SK-N-DZ (cell line): ENCODE results near the gene TANC1.
"Not testable (repeated sequence)": the region's sequence is repeated elsewhere in the genome, so short reads cannot be mapped to it uniquely, and the experiment has no call there.

ENCODE experiments used
- DNase-seq: peaks from one replicate; pipeline ENCODE4 v3.0.0-alpha.2; 2015; ENCODE audit warnings: low spot score

The TANC1 gene

DNA sequence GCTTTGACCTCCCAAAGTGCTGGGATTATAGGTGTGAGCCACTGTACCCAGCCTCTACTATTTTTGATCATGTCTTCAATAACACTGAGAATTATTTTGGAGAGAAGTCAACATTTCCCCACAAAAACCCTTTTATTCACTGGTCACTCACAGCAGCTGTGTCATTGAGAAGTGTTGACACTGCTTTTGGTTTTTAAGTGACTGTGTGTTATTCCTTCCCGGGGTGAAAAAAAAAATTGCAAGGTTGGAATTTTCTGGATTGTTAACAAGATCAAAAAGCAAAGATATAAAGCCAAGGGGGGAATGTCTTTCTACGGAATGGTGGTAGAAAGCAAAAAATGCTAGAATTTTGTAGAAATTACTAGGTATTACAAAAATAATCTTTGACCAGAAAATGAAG lies 61.5 kb downstream of the TANC1 start:
- DNase-seq: no peak

DNA sequence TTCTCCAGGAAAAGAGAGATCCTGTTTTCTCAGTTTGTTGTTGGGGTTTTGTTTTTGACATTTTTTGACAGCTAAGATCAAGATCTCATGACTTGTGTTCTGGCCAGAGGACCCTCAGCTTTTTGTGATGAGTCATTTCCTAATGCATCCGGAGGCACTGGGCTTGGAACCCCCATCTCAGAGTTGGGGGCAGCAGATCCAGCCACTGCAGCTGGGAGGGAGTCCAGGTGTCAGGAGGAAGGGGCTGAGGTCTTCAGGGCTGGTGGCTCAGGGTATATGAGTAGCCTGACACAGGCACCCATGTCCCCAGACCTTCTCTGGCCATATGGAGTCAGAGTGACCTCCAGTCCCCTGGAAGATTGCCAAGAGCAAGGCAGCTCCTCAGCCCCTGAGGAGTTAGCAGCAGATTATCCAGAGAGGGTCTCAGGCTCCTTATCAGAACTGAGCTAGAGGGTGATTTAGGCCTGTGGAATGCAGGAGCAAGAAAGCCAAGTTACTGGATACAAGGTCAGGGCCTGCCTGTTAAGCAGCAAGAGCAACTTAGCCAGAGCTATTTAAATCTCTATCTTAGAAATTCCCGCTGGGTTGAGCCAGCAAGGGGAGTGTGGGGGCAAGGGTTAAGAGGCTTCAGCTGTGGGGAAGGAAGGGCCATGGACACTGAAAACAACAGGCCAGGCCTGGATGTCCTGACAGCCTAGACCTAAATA lies 62.4 kb downstream of the TANC1 start:
- DNase-seq: peak; percentile 37

DNA sequence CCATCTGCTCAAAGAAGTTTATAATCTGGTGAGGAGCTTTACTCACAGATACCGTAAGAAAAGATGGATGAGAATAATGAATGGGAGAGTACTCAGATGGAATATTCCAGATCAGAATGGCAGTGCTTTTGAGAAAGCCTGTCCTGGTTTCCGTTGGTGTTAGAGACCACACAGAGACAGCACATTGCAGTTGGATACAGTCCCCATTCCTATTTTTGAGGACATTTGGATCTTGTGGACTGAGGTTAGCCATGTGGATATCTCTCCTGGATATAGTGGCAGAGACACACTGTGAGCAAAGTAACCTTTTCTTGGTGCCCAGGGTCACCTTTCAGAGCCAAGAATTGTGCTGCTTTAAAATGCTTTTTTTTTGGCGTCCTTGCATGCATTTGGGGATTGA lies 63.7 kb downstream of the TANC1 start:
- no peak for DNase-seq

DNA sequence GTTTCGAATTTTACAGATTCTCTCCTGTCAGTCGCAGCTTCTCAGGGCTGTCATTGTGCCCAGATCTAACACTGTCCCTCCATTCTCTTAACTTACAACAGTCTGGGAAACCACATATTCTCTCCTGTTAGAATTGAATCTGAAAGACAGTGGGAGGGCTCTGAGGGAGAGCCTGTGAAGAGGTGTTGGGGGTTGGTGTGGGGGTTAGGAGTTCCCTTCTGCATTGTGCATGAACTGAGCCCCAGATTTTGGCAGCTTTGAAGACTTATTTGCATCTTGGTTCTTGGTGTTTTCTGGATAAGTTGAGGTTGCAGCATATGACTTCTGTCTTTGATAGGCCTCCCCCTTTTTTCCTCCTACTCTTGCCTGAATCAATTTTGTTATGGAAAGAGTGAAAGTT lies 64.1 kb downstream of the TANC1 start:
- no peak for DNase-seq

DNA sequence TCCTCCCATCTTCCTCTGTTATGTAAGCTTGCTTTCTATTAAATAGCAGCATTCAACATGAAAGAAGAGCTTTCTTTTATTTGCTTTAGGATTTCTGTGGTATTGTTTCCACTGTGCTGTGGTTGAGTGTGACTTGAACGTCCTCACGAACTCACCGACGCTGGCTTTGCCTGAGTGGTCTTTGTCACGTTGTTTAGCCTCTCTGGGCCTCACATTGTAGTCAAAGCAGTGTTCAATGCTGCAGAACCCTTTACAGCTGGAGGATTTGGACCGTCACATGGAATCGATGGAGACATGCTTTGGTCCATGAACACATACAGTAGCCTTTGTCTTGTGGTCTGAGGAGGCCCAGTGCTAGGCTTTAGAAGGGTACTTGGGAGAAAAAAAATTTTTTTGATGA lies 66.3 kb downstream of the TANC1 start:
- DNase-seq: no peak

DNA sequence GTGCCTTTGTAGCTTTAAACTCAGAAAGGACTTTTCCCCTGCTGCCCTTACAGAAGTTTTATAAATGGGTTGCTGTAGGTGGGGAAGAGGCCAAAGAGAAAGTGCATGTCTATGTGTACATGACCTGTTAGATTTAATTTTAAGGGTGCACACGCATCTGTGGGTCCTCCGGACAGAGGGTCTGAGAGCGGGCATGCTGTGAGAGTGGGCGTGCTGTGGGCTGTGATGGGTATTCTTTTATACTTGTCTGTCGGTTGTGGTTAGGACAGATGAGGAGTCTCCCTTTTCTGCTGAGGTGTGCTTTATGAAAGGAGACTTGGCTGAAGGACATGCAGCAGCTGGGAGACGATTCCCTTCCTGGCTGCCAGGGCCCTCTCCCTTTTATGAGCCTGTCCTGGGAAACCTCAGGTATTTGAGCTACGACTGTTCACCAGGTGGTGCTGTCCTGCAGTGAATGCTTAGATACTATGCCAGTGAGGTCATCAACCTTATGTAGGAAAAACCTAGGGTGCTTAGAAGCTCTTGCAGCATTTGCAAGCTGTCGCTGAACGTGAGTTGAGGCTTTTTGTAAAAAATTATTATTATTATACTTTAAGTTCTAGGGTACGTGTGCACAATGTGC lies 67.5 kb downstream of the TANC1 start:
- DNase-seq: peak; percentile 37

DNA sequence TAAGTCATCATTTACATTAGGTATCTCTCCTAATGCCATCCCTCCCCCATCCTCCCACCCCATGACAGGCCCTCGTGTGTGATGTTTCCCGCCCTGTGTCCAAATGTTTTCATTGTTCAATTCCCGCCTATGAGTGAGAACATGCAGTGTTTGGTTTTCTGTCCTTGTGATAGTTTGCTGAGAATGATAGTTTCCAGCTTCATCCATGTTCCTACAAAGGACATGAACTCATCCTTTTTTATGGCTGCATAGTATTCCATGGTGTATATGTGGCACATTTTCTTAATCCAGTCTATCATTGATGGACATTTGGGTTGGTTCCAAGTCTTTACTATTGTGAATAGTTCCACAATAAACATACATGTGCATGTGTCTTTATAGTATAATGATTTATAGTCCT lies 68.0 kb downstream of the TANC1 start:
- not testable (repeated sequence) for DNase-seq

DNA sequence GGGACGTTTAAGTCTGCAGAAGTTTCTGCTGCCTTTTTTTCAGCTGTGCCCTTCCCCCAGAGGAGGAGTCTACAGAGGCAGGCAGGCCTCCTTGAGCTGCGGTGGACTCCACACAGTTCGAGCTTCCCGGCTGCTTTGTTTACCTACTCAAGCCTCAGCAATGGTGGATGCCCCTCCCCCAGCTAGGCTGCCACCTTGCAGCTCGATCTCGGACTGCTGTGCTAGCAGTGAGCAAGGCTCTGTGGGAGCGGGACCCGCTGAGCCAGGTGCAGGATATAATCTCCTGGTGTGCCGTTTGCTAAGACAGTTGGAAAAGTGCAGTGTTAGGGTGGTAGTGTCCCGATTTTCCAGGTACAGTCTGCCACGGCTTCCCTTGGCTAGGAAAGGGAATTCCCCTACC lies 72.9 kb downstream of the TANC1 start:
- DNase-seq: not testable (repeated sequence)

DNA sequence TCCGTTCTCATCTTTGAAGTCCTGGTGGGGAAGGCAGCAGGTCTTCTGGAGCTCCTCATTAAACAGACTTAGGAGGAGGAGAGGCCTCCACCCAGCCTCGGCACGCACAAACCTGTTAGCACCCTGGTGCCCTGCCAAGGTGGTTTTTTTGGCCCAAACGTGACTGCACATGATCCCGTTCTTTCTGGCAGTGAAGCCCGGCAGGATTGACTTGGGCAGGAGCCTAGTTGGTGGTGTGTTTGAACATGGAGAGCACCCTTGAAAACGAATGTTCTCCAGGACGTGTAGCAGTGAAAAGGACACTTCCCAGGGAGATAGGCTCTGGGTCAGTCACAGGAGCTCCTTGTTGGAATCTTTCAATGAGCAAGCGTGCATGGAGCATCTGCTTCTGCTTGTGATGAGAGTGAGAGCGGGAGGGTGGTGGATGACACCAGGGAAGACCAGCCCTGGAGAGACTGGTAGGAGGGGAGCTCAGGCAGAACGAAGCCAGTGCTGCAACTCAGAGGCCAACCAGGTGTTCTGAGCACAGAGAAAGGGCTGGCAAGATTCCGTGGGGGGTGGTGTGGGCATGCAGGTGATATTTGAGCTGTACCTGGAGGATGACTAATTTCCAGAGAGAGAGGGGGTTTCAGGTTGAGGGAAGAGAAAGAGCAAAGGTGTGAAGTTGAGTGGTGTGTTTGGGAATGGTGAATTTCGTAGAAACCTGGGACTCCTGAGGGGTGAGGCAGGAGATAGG lies 73.8 kb downstream of the TANC1 start:
- DNase-seq: no peak

DNA sequence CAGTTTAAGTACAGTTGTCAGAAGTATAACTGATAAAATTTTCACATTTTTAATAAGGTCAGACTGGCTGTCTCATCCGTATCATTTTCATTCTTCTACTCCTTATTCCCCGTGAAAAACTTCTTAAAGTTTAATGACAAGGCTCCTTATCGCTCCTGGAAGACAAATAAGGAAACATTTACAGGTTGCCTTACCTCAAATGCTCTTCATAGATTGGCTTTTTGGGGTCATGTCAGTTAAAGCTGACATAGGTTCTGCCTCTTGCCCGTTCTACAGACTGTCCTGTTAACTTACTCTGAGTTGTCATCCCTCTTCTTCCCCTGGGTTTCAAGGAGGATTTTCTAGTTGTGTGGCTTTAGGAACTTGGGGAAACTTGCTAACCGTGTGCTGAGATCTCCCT lies 75.3 kb downstream of the TANC1 start:
- no peak for DNase-seq

DNA sequence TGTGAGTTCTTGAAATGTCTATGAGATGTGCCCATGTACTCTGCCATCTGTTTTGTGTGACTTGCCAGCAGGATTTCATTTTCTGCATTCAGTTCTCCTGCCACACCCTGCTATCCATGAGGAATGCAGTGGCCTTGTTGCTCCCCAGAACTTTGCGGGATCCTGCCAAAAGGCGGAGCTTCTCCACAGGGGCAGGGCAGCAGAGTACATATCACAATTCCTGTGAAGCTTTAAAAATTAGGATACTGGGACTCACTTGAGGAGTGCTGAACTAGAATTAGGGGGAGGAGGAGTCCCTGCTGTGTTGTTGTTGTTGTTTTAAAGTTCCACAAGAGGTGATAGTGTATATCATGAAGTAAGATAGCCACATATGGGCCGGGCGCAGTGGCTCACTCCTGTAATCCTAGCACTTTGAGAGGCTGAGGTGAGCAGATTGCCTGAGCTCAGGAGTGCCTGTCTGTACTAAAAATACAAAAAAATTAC lies 76.4 kb downstream of the TANC1 start:
- DNase-seq: no peak

DNA sequence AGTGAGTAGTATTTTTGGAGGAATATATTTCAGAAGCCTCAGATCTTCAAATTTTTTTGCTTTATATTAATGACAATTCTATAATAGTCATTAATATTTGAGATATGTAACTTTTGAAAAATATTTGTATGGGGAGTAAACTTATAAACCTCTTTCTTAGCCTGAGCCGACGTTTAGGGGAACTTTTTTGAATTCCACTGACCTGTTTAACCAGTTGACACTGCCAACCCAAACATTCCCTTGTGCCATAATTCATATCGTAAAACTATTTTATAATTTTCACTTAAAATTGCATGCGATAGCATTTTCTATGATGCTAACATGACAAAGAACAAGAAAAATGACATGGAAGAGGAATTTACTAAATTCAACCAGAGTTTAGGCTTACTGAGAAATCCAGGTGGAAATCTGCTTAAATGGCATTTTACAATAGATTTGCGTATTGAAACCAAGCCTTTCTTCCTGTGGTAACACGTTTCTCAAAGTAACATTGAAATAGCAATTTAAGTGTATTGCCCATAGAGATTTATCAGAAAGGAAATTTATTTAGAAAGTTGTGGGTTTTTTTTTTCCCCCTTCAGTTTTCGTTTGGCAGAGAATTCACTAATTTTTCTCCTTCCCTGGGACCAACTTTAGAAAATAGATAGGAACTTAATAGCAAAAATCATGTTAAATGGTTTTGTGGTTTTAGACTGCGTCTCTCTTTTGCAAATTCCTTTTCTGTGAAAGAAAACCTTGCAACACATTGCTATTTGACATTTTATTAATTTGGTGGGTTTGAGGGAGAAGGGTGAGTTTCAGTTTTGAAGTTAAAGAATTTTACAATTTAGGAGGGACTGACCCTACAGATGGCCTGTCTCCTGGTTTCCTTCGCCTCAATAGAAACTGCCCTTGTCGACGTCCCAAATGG lies 77.4 kb downstream of the TANC1 start:
- no peak for DNase-seq

DNA sequence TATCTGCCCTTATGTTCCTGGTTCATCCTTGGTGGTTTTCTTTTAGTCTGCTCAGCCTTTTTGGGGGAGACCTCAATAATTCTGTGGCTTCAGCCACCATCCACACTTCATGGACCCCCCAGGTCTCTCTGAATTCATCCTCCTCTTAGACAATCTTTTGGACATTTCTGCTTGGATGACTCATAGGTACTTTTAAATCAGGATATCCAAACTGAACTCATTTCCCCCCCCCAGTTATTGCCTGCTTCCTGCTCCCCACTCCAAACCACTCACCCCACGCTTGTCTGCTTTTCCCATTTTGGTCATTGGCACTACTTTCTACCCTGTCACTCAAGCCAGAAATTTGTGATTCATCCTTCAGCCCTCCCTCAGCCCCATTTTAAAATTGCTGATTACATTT lies 78.5 kb downstream of the TANC1 start:
- no peak for DNase-seq

DNA sequence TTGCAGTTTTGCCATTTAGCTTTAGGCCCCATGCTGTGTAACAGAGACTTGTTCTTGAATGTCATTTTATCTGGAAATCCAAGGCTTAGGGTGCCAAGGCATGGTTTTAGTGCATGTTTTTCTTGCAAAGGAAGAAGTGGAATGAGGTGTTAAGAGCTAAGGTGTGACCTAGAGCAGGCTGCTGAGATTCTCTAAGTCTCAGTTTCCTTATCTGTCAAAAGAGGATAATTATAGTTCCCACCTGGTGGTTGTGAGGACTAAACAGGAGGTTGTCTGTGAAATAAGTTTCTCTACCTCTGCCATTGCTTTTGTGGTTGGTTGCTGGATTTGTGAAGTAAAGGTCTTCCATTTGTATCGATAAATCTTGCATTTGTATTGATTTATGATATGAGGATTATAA lies 82.0 kb downstream of the TANC1 start:
- DNase-seq: no peak

DNA sequence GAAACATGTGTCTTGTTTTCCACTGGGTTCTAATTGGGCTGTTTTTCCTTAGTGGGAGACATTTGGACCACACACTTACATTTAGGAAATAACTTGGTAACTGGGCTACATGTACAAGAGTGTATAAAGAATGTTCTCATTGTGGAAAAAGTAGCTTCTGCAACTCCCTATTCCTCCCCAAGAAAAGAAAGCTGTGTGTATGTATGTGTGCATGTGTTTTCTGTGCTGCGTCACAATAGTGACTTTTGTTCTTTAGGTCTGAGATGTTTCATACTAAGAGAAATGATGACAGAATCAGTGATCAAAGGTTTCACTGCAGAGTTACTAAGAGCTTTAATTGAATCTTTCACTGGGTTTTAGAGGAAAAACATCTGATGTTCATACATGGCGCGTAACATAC lies 82.7 kb downstream of the TANC1 start:
- DNase-seq: no peak

DNA sequence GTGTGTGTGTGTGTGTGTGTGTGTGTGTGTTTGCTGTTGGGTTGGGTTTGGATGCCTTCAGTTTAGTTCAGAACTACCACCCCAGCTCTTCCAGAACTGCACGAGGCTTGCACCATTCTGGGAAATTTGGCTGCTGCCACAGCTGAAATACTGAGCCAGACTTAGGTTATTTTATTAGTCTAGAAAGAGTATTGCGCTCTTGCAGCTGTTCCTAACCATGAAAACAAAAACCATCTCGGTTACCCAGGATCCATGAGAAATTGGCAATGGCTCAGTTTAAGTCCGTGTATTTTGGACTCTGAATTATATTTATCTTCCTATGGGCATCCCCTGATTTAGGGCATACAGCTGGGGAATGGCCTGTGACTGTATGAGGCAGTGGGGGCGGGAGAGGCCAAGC lies 83.2 kb downstream of the TANC1 start:
- DNase-seq: no peak

DNA sequence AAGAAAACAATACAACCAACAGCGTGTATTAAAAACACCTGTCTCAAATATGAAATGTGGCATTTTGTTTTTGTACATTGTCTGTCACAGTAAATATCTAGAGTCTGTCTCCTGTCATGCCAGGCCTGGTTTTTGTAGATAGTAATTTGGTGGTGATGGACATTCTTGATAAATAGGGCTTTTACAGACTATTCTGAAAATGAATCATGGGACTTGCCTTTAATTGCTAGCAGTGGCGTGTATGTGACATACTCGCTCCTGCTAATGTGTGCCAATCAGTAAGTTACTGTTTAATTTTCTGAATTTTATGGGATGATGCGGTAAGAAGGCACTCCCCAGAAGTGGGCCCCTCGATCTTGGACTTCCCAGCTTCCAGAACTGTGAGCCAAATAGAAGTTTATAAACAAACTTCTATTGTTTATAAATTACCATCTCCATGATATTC lies 83.7 kb downstream of the TANC1 start:
- peak; percentile 91 for DNase-seq

DNA sequence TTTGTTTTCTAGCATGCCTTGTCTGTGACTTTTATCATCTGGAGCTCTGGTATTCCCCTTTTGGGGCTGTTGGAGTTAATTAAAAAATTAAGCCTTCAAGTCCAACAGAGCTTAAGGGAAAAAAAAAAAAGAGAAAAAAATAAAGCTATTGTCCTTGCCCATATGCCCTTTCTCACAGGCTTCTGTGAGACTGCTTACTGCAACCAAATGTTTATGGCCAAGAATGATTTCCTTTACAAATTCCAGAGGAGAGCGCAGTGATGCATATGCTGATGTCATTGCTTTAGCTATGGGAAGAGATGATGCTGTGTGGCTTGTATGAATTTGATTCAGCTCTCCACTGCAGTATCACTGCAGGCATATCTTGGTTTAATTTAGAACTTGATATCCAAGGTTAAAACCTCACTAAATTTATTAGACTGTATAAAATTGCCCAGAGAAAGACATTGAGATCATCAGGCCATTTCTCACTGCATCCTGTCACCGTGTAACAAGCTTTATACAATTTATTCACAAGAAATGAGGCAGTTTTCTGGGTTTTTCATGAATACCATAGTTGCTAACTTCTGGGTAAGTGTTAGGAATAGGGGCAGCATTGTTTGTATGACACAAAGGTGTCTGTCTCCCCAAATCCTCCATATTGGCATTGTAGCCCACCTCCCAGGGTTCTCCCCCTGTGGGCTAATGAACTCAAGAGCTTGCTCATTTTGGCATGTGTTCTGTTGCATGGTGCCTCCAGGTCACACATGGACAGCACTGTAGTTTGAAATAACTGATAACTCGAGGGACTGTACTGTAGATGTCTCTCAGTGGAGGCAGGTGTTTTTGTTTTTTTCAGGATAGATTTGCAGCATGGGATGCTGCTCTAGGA lies 85.0 kb downstream of the TANC1 start:
- DNase-seq: peak; percentile 39

DNA sequence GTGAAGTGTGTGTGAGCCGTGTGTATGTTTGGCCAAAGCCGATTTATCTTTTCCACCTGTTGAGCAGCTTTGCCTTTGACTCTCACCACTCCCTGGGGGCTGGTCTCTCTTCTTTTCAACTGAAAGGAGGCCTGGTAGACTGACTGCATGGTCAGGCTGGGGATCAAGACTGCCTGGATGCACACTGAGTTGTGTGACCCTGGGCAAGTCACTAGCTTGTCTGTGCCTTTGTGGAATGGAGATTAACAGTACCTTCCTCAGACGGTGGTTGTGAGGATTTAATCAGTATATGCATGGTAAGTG lies 85.5 kb downstream of the TANC1 start:
- DNase-seq: no peak

DNA sequence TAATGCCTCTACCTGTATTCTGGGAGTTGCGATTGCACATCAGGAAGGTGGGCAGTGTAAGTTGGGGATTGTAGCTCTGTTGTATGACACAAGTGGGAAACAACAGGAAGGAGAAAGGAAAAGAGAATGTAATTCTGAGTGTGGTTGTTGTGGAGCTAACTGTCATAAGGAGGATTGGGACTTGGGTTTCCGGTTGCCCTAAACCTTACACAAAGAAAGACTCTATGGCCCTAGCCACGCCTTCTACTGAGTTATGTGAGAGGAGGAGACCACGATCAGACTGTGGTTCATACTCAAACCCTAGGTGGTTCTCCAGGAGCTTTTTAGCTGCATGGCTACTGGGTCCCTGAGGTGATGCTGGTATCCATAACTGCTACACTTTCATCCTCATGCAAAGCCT lies 86.5 kb downstream of the TANC1 start:
- DNase-seq: no peak

DNA sequence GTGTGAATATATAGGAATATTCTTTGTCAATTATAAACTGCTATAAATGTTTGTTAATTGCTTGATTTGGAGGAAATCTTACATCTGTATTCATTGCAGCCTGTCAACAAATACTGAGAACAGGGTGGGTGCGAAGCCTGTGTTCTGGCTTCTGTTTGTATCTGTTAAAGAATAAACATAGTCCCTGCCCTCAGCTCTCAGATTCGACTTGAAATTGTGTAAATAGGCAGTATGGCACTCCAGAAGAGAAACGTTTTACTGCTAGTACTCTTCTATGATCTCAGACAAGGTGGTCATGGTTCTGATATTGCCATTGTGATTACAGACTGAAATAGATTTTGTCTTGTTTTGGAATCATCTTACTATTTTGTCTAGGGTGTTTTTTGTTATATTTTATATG lies 92.1 kb downstream of the TANC1 start:
- no peak for DNase-seq
